ENCODE data around the gene ADAP1.

- TF ChIP-seq CTCF (IDR thresholded peaks at IDR 0.05), result no peak
- TF ChIP-seq POLR2AphosphoS5 (IDR thresholded peaks at IDR 0.05), result no peak
- no peak for TF ChIP-seq POLR2A (IDR thresholded peaks at IDR 0.05)
Measured at GRCh38 chr7:868189-868486, 86.3 kb downstream of the ADAP1 start.

All from gastroesophageal sphincter (tissue), 3 donors.